Middle frontal gyrus (tissue), 1 donor: ENCODE data around the gene CHID1.

Experiments used
- DNase-seq: peaks from one replicate; pipeline ENCODE4 v3.0.0-alpha.2; 2015; ENCODE audit warnings: low spot score; ENCODE audit errors: extremely low spot score

Gene CHID1

DNA sequence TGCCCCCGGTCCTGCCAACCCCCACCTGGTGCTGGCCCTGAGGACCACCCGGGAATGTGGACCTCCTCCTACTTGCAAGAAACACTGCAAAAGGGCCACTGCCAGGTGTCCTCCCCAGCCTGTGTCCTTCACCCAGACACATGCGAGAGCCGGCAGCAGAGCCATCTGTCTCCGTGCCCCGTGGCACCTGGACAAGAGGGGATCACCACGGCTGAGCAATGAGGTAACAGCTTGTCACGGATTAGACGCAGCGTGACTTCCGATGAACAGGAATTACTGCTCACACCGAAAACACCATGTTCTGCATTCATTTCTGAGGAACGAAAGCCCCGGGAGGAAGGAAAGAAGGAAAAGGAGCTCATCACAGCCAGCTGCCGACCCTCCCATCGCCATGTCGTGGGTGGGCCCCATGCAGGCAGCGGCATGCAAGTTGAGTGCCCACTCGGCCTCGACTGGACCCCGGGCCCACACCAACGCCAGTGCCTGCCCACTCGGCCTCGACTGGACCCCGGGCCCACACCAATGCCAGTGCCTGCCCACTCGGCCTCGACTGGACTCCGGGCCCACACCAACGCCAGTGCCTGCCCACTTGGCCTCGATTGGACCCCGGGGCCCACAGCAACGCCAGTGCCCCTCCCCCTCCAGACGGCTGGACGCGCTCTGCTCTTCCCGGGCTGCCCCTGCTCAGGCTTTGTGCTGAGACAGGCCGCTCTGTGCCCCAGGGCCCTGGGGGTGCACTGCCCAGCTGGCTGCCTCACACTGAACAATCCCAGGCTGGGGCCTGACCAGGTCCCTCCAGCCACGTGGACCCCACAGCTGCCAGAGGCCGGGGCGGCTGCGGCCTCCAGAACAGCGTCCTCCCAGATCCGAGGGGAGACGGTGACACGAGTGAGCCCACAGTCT, 22.0 kb downstream of the CHID1 start:
- DNase-seq = no peak

DNA sequence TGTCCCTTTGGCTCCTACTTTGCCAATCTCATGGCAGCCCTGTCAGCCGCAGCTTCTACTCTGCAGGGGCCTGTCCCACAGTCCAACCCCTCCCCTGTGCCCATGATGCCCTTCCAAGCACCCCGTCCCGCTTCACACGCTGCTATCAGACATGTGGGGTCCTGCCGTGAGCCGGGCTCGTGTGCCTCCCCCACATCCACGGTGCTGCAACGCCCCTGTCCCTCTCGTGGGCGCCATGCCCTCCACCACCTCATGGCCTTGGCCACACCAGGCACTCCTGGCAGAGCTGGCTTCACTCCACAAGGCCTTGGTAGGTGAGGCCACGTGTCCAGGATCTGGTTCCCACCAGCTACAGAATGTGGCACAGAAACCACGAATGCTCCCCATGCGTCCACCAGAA, 23.0 kb downstream of the CHID1 start:
- no peak for DNase-seq

DNA sequence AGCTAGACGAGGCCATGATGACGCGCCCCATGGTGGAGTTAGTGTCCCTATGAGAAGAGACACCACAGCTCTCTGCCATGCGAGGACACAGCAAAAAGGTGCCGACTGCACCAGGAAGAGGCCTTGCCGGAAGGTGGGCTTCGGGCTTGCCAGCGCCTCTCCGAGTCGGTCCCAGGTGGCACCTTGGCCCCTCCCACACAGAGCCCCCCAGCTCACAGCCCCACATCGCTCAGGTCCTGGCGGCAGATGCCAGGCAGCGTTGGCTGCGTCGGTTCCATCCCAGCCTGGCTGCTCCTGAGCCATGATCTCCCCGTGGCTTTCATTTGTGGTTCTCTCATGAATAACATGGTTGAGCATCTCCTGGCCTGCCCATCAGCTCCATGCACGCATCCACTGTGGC, 24.0 kb downstream of the CHID1 start:
- DNase-seq = no peak

DNA sequence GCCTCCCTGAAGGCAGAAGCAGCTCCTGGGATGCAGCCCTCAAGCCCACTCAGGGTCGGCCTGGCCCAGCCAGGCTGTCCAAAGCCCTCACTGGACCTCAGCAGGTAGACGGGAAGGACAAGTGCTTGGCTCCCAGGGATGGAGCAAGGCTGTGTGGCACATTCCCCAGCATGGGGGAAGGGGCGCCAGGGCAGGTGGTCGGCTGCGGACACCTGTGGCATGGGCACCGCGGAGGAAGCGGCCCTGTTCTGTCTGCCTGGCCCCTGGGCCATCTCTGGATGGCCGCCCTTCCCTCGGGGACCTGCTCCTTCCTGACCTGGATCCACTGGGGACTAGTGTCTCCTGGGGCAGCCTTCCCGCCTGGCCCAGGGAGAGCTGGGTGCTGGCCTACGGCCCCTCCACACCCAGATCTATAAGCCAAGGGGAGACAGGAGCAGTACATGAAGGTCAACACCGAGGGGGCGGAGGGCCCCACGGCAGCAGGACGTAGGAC, 26.0 kb downstream of the CHID1 start:
- no peak for DNase-seq

DNA sequence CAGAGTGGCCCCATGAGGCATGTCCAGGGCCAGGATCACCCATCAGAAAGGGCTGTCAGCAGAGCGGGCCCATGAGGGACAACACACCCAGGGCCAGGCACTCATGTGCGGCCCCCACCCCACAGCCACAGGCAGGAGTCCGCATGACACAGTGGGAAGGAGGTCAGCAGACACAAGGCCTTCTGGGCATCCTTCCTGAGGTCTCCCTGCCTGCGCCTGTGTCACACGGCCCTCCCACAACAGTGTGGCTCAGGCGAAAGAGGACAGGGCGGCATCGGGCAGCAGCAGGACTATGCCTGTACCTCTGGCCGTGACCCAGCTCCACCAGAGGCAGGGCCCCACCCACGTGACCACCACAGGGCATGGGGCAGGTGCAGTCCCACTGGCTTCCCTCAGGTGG, 27.1 kb downstream of the CHID1 start:
- DNase-seq = no peak

DNA sequence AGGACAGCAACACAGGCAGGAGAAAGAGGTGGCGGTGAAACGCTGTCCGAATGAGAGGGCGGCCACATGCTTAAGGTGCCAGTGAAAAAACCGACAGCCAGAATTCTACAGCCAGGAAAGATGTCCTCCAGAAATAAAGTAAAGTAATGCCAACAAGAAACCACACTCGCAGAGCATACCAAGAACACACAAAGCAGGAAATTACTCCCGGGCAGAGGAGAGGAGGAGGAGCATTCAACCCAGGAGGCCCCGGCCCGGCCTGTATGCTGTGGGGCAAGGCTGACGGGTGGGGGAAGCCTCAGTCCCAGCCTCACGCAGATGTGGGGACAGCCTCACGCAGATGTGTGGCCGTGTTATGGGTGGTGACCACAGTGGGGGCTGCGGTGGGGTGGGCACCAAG, 28.0 kb downstream of the CHID1 start:
- no peak for DNase-seq

DNA sequence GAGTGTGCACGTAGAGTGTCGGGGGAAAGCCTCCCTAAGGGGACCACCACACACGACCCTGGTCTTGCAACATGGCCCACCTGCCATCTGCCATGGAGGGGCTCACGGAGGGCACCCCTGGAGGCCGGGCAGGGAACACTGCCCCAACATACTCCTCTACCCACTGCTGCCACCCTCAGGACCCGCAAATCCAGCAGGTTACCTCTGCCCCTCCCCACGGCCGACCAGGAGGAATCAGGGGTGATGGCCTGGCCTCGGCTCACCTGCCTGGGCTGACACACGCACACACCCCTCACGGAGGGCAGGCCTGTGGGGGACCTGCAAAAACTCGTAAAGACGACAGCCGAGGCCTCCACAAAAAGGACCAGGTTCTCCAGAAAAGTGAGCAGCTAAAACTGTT, 30.2 kb downstream of the CHID1 start:
- no peak for DNase-seq

DNA sequence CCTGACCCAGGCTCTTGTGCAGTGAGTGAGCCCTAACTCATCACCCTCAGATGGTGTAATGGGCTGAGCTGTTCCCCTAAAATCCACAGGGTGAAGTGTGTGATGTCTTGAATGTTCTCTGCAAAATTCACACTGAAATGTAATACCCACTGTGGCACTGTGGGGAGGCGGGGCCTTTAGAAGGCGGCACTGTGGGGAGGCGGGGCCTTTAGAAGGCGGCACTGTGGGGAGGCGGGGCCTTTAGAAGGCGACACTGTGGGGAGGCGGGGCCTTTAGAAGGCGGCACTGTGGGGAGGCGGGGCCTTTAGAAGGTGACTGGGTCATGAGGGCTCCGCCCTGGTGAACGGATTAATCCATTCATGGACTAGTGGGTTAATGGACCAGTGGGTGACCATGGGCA, 33.0 kb downstream of the CHID1 start:
- no peak for DNase-seq

DNA sequence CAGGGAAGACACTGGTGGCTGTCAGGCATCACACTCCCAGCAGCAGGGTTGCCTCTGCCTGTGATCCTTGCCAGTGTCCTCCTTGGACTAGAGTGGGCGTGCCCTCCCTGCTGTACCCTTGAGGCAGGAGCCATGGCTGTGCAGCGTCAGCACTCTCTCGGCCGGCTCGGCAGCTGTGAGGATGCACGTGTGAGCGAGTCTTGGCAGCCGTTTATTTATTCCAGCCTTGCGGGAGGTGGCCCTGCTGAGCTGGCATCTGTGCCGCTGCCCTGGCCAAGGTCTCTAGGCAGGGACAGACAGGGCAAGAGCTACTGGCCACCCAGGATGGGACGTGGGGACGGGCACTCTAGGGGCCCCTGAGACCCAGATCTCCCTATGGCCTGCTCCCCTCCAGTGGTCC, 34.1 kb downstream of the CHID1 start:
- no peak for DNase-seq

DNA sequence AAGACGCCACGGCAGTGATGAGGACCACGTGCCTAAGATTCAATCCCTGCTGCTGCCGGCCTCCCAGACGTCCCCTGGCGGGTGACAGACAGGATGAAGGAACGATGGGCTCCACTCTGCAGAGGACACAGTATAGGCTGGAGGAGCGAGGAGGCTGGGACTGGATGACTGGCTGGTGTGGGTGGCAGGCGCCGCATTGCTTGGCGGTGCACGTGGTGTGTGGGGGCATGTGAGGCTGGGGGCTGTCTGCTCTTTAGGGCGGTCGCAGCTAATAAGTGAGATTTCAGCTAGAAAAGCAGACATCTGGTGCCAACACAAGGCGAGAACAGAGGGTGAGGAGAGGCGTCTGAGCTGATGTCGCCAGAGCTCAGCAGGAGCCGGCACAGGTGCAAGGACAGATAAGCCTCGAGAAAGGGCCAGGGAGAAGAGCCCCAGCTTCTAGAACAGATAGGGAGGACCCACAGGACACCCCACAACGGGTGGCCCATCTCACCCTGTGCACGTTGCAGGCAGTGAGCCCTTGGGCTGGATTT, 34.8 kb downstream of the CHID1 start:
- no peak for DNase-seq

DNA sequence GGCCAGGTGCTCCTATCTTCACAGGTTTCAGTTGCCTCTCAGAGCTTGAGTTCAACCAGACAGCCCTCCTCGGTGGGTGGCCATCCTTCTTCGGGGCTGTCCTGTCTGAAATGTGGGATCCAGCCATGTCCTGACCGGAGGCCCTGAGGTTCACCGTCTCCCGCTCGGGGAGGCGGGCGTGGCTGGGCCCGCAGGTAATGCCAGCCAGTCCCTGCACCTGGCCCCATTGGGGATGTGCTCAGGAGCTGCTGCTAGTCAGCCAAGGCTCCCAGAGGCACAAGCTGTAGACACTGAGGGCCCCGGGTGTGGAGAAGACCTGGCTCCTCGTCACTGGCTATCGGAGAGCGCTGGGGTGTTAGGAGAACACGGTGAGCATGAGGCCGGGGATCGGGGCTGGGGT, 35.4 kb downstream of the CHID1 start:
- no peak for DNase-seq

DNA sequence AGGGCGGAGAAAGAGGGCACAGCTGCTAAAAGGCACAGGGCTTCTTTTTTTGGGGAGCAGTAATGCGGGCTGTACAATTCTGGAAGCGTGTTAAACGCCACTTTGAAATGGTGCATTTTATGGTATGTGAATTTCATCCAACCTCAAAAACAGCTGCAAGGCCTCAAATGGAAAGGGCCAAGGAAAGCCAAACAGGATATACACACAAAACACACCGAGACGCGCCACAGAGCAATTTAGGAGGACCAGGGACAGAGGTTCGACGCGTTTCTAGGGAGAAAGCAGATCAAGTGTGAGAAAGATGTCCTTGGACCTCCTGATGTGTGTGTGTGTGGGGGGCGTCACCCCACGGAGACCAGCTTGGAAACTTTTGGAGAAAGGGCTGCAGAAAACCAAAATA, 36.9 kb downstream of the CHID1 start:
- DNase-seq = no peak

DNA sequence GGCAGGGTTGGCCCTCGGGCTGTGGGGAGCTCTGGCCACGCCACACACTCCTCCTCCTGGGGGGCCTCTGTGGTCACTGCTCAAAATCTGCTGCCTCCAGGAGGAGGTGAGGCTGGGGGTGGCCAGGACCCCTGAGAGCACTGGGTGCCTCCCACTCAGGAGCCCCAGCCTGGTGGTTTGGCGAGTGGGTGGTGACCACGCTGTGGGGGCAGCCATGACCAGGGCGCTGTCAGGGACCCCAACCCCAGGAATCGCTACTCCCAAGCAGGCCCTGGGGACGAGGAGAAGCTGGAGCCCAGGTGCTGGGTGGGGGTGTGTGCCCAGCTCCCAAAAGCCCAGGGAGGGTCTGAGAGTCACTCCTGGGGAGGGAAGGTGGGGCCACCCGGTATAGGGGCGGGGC, 37.8 kb downstream of the CHID1 start:
- no peak for DNase-seq

DNA sequence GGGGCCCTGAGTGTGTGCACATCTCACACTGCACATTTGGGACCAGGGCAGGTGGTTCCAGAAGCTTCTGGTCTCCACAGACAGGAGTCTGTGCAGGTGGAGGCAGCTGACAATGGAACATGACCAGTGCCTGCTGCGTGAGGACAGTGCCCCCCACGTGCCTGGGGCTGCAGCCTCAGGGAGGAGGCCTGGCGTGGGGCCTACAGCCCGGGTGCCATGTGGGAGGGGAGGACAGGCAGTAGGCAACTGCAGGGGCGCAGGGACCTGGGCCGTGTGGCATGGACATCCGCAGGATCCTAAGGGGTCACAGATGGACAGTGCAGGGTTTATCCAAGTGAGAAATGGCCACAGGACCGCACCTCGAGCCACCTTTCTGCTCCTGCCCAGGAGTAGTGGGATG, 39.1 kb downstream of the CHID1 start:
- DNase-seq = no peak

DNA sequence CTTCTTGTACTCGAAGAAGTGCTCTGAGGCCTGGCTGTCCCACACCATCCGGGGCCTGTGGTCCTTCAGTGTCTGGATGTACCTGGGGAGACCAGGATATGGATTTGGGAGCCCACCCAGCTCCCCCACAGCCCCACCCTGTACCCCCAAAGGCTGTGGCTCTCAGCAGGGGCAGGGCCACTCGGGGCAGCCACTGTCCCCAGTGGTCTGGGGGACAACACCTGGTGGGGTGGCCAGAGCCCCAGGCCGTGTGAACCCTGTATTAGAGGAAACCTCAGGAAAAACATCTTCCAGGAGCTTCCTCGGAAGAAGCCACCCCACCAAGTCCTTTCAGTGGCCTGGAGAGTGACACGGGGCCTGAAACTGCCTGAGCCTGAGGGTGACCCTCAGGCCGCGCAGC, 40.2 kb downstream of the CHID1 start:
- DNase-seq = no peak

DNA sequence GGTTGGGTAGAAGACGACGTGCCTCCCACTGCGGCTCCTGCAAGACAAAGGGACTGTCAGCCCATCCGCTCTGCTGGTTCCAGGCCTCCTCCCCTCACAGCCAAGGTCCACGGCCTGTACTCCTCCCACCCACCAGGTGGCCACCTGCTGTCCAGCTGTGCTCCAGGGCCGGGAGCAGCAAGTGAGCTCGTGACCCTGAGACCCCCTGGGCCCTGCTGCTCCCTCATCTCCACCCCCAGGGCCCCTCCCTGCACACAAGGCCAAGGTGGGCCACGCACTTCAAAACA, 40.5 kb downstream of the CHID1 start:
- DNase-seq = no peak

DNA sequence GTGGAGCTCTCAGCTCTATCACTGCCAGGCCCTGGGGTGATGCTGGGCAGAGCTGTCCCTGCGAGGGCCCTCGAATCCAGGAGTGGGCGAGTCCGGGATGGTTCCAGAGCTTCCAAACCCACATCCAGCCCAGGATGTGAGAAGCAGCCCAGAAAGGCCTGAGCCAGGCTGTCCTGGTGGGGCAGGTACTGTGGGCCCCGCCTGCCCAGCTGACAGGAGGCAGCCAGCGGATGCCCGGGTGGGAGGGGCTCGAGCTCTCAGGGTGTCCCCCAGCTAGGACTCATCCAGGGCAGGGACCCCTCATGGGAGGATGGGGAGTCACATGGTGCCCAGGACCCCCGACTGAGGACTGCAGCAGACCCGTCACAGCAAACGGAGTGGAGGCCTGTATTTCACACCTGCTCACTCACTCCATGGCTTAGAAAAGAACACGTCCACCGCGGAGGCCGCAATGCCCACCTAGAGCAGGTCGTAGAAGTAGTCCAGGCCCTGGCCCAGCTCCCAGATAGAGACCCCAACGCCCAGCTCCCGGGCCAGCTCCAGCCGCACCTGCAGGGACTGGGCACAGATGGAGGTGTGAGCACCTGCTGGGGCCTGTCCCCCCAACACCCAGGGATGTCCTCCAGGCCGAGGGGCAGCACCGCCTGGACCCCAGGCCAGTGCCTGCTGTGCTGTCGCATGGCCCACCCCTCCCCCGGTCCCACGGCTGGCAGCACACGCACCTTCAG, 41.0 kb downstream of the CHID1 start:
- DNase-seq = no peak

DNA sequence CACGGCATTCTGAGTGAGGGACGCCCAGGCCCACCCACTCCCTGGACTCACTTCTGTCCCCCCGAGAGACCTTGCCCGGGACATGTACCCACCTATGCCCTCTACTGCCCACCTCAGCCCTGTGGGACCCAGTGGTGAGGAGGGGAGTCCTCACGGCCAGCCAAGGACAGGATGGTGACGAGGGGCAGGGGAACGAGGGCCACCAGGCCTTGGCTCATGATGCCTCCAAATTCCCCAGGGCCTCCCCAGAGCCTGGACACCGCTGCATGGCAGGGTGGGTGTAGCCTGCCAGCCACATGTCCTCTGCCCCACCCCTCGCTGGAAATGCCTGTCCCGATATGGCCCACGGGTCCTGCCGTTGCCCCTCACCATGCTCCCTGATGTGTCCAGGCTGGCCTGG, 41.8 kb downstream of the CHID1 start:
- DNase-seq = no peak

DNA sequence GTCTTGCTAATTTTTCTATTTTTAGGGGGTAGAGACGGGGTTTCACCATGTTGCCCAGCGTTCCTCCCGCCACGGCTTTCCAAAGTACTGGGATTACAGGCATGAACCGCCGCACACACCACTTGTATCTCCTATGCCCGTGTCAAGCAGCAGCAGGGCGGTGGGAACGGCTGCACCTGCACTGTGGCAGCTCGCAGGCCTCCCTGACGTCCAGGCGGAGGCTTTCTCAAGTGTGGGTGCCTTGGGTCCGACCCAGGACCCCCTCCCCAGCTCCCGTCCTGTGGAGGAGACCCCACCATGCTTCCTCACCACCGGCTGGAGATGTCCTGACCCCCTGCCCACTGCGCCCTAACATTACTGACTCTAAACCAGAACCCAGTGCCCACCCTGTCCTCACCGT, 42.2 kb downstream of the CHID1 start:
- no peak for DNase-seq

DNA sequence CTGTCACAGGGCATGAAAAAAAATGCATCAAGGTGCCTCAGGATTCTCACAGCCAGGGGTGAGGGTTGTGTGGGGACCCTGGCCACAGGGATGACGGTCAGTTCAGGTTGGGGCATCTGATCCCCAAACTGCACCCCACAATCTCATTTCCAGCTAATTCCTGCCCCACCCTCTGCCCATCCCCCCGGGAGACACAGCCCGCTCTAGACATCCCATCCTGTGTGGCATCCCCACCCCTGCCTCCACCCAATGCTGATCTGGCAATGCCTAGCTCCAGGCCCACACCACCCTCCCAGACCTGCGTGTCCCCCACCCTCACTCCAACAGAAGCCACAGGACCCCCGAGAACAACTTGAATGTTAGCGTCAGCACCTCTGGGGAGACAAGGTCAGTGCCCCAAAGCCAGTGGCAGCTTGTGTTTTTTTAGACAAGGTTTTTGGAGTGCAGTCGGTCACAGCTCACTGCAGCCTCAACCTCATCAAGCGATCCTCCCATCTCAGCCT, 42.7 kb downstream of the CHID1 start:
- DNase-seq = no peak

DNA sequence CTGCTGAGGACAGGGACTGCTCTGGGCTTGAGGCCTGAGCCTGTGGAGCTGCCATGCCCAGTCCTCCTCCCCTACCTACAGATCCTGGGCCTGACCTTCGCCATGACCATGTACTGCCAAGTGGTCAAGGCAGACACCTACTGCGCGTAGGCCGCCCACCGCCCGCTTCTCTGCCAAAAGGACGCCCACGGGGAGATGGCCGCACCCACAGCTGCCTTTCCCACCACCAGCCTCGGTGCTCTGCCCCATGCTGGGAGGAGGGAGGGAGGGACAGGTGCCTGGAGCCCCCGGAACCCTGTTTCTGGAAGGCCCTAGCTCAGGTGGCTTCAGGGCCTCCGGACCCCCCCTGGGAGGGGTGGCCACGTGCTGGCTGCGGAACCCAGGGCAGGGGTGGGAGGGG, 44.1 kb downstream of the CHID1 start:
- DNase-seq = no peak
